HepG2 (cell line): Measurements from ENCODE around the gene DTWD2. TPM values are rescaled to one million over a fixed set of nuclear protein-coding genes. Genes with fewer than 3 reads are reported as not detected.

Experiments
- ATAC-seq: fragments of 200-7000 bp; cut with Tn5 transposase; 3 replicates; pipeline ENCODE4 v1.9.1; 2020; ENCODE audit warnings: mild to moderate bottlenecking, moderate library complexity
- BruUV-seq: library from RNA; stranded (reverse); fragments of 400-500 nt; replicated peaks from 2 replicates; lab custom pipeline; 2021; lab: Mats Ljungman, UMichigan
- CTCF ChIA-PET: fragments of 300-600 bp; formaldehyde crosslinking; extraction: SDS; loops from one replicate; lab custom pipeline; 2021; ENCODE audit warnings: low total read pairs, inconsistent platforms, low intra/inter-chr PET ratio; lab: Yijun Ruan, JAX
- POLR2A ChIA-PET: fragments of 350-600 bp; sonication (Branson Sonifier 250); formaldehyde crosslinking; loops from one replicate; lab custom pipeline; 2020; ENCODE audit warnings: antibody characterized with exemption, inconsistent platforms; lab: Yijun Ruan, JAX
- DNase-seq: peaks from one replicate; pipeline ENCODE4 v3.0.0-alpha.2; 2015; ENCODE audit warnings: low spot score
- FAIRE-seq: peaks from 3 replicates; lab custom pipeline; 2011; peaks lifted over from hg19 to GRCh38; lab: Jason Lieb, UNC
- H2AFZ ChIP-seq: one replicate; pipeline ENCODE4 v1.6.1; 2011; ENCODE audit warnings: low read length, inconsistent platforms
- H3K27ac ChIP-seq: fragments of 300-600 bp; 3 replicates; pipeline ENCODE4 v1.8.0; 2011; ENCODE audit warnings: mixed run types, mild to moderate bottlenecking, mixed read lengths, low read length, inconsistent platforms; ENCODE audit not compliant: insufficient read depth; ENCODE audit errors: extremely low read length
- H3K27me3 ChIP-seq, 2 experiments: fragments of 200-600 bp in 1 of 2; 2 replicates in 1 of 2; 3 replicates in 1 of 2; pipeline versions ENCODE4 v1.6.0 to v1.8.0; 2011; ENCODE audit warnings: low read length in 2 of 2, mild to moderate bottlenecking in 2 of 2, moderate library complexity in 2 of 2, inconsistent platforms in 1 of 2; ENCODE audit not compliant: insufficient read depth in 2 of 2, control insufficient read depth in 1 of 2
- H3K36me3 ChIP-seq, 2 experiments: fragments of 200-600 bp in 1 of 2; replicated peaks in 1 of 2; 2 replicates in 1 of 2; 3 replicates in 1 of 2; pipeline versions ENCODE4 v1.5.1 to v1.8.0; 2011; ENCODE audit warnings: low read length in 2 of 2, inconsistent platforms in 1 of 2; ENCODE audit not compliant: insufficient read depth in 2 of 2, control insufficient read depth in 1 of 2
- H3K4me1 ChIP-seq: 2 replicates; pipeline ENCODE4 v1.5.1; 2012; ENCODE audit warnings: low read length, inconsistent platforms; ENCODE audit not compliant: insufficient read depth
- H3K4me2 ChIP-seq: 2 replicates; pipeline ENCODE4 v1.6.0; 2011; ENCODE audit warnings: low read depth, low read length, inconsistent platforms
- H3K4me3 ChIP-seq, 3 experiments: fragments of 200-600 bp in 1 of 3; sonication (generic), shearing (Covaris generic) in 1 of 3; replicated peaks in 1 of 3; 2 replicates each; pipeline ENCODE4 v1.5.1; 2011 to 2016; ENCODE audit warnings: low read length in 3 of 3, inconsistent platforms in 2 of 3, low read depth in 2 of 3, mild to moderate bottlenecking in 2 of 3, control low read depth in 1 of 3, mixed read lengths in 1 of 3; ENCODE audit not compliant: insufficient read depth in 1 of 3
- H3K79me2 ChIP-seq: one replicate; pipeline ENCODE4 v1.6.1; 2011; ENCODE audit warnings: low read length, inconsistent platforms; ENCODE audit not compliant: insufficient read depth
- H3K9ac ChIP-seq: 2 replicates; pipeline ENCODE4 v1.6.0; 2011; ENCODE audit warnings: mild to moderate bottlenecking, low read depth, low read length, inconsistent platforms; ENCODE audit not compliant: insufficient read depth
- H3K9me3 ChIP-seq: 2 replicates; pipeline ENCODE4 v1.5.1; 2012; ENCODE audit warnings: mild to moderate bottlenecking, low read length
- H4K20me1 ChIP-seq: 2 replicates; pipeline ENCODE4 v1.6.0; 2011; ENCODE audit warnings: inconsistent platforms, mild to moderate bottlenecking, low read length, moderate library complexity; ENCODE audit not compliant: insufficient read depth
- ARID2 ChIP-seq: sonication (generic); formaldehyde crosslinking; IDR thresholded peaks from 2 replicates; pipeline ENCODE4 v1.8.1; 2022; ENCODE audit warnings: mild to moderate bottlenecking, missing genetic modification reagents, borderline replicate concordance
- BATF2 ChIP-seq: sonication (generic); formaldehyde crosslinking; IDR thresholded peaks from 2 replicates; pipeline ENCODE4 v1.8.0; 2022; ENCODE audit warnings: mild to moderate bottlenecking, missing genetic modification reagents, moderate library complexity
- HMGA1 ChIP-seq: sonication (generic); formaldehyde crosslinking; conservative IDR thresholded peaks from 2 replicates; pipeline ENCODE4 v1.4.0; 2020; ENCODE audit warnings: missing genetic modification reagents
- HMGXB4 ChIP-seq, 2 experiments: sonication (generic) in 1 of 2; formaldehyde crosslinking in 1 of 2; IDR thresholded peaks; 2 replicates each; pipeline versions ENCODE4 v1.4.0 to v1.6.1; 2018 to 2020; ENCODE audit warnings: missing genetic modification reagents in 2 of 2, borderline replicate concordance in 1 of 2, low read depth in 1 of 2, mild to moderate bottlenecking in 1 of 2, missing biosample characterization in 1 of 2
- MAZ ChIP-seq, 2 experiments: sonication (generic) in 1 of 2; formaldehyde crosslinking in 1 of 2; IDR thresholded peaks; 2 replicates each; pipeline versions ENCODE4 v1.5.0 to v1.6.1; 2012 to 2020; ENCODE audit warnings: low read depth in 2 of 2, mild to moderate bottlenecking in 2 of 2, borderline replicate concordance in 1 of 2, improper control_type of control experiment in 1 of 2, low read length in 1 of 2, missing genetic modification reagents in 1 of 2, moderate library complexity in 1 of 2
- NR0B2 ChIP-seq: sonication (generic); formaldehyde crosslinking; IDR thresholded peaks from 2 replicates; pipeline ENCODE4 v1.4.0; 2020; ENCODE audit warnings: mild to moderate bottlenecking, missing genetic modification reagents
- PAWR ChIP-seq: sonication (generic); formaldehyde crosslinking; IDR thresholded peaks from 2 replicates; pipeline ENCODE4 v1.4.0; 2020; ENCODE audit warnings: missing genetic modification reagents, mild to moderate bottlenecking, borderline replicate concordance
- PCBP2 ChIP-seq: fragments of 200-400 bp; formaldehyde crosslinking; optimal IDR thresholded peaks from 2 replicates; pipeline ENCODE3; 2018; ENCODE audit warnings: low read length, low read depth; ENCODE audit not compliant: poor library complexity, severe bottlenecking
- RBFOX2 ChIP-seq: fragments of 200-400 bp; formaldehyde crosslinking; IDR thresholded peaks from 2 replicates; pipeline ENCODE4 v1.6.1; 2017; ENCODE audit warnings: low read depth, mild to moderate bottlenecking, low read length
- SIN3B ChIP-seq: fragments of 150-350 bp; IDR thresholded peaks from 2 replicates; pipeline ENCODE4 v1.6.1; 2014; ENCODE audit warnings: low read length
- SIX4 ChIP-seq: sonication (generic); formaldehyde crosslinking; IDR thresholded peaks from 2 replicates; pipeline ENCODE4 v1.4.0; 2020; ENCODE audit warnings: missing genetic modification reagents
- ZFP62 ChIP-seq: sonication (generic); formaldehyde crosslinking; IDR thresholded peaks from 2 replicates; pipeline ENCODE4 v1.4.0; 2020; ENCODE audit warnings: missing genetic modification reagents
- ZMYM4 ChIP-seq: sonication (generic); formaldehyde crosslinking; IDR thresholded peaks from 2 replicates; pipeline ENCODE4 v1.8.1; 2023; ENCODE audit warnings: mild to moderate bottlenecking, missing genetic modification reagents
- ZNF230 ChIP-seq: sonication (generic); formaldehyde crosslinking; IDR thresholded peaks from 2 replicates; pipeline ENCODE4 v1.4.0; 2020; ENCODE audit warnings: mild to moderate bottlenecking, missing genetic modification reagents
- ZNF3 ChIP-seq: IDR thresholded peaks from 2 replicates; pipeline ENCODE4 v1.7.0; 2017; ENCODE audit warnings: inconsistent platforms
- WGBS: methylation state at CpG from one replicate; pipeline ENCODE4 v1.1.6; 2017; ENCODE audit warnings: low lambda C conversion rate; 5-methylcytosine and 5-hydroxymethylcytosine counted together
- in situ Hi-C: cut with HindIII; loops from 2 replicates; pipeline ENCODE4 v1.10.0; 2017; ENCODE audit warnings: low pct_unique_long_range_greater_than_20kb; ENCODE audit not compliant: extremely low pct_ligation_motif_present
- intact Hi-C: fragments of 100-400 bp; cut with micrococcal nuclease; formaldehyde crosslinking; loops from one replicate; pipeline ENCODE4 v1.10.0; 2022; ENCODE audit not compliant: unreplicated experiment
- polyA plus RNA-seq, 8 experiments: library from polyadenylated mRNA; depleted of rRNA in 3 of 8; stranded (reverse) in 7 of 8; unstranded in 1 of 8; fragments of >200 nt; fragmentation: Illumina TruSeq in 4 of 8; extraction: Trizol in 4 of 8; gene quantifications; 2 replicates each; pipeline versions ENCODE4 v1.2.1 to v1.2.3, GENCODE V29; 2011 to 2016; ENCODE audit warnings: low read depth in 4 of 8, missing spikeins in 1 of 8, mixed read lengths in 1 of 8; ENCODE audit not compliant: insufficient read depth in 1 of 8
- total RNA-seq, 5 experiments: library from RNA; depleted of rRNA; stranded (reverse); fragments of >200 nt; fragmentation: Illumina TruSeq; extraction: Trizol; gene quantifications; 2 replicates each; pipeline ENCODE4 v1.2.3, GENCODE V29; 2016; ENCODE audit warnings: low read depth in 1 of 5

The DTWD2 gene
- total and polyA plus RNA-seq, 2 of the 13 experiments (the other 11 are each of a cell fraction or from before 2014, with no cell fraction given), result 1.6 to 6.0 TPM

GRCh38 chr5:118793652-118794051, 194.7 kb downstream of the DTWD2 start (continued):
- TF ChIP-seq ZNF3 (CRISPR knock-in tag), result no peak

GRCh38 chr5:118793091-118793490, 195.3 kb downstream of the DTWD2 start:
- TF ChIP-seq NR0B2 (CRISPR knock-in tag) (no peak), HMGA1 (no peak), RBFOX2 (no peak), ZMYM4 (CRISPR knock-in tag) (no peak), HMGXB4 (CRISPR knock-in tag; IDR thresholded peaks at IDR 0.05; ENCODE audit: borderline replicate concordance in 1 of 2, low read depth in 1 of 2) (no peak), ZNF230 (CRISPR knock-in tag) (no peak), MAZ (IDR thresholded peaks at IDR 0.05; ENCODE audit: borderline replicate concordance, low read depth, low read length) (no peak), MAZ (CRISPR knock-in tag; IDR thresholded peaks at IDR 0.05; ENCODE audit: low read depth) (no peak), BATF2 (no peak), PCBP2 (no peak), SIN3B (no peak), SIX4 (CRISPR knock-in tag) (no peak), ZFP62 (no peak), ARID2 (CRISPR knock-in tag) (no peak), PAWR (CRISPR knock-in tag) (no peak)
- no peaks in the 10 kb centered on the region for H4K20me1 ChIP-seq
- ChIA-PET POLR2A (no interaction called here), CTCF (no interaction called here)
- H3K27me3 ChIP-seq, result no peaks in the 10 kb centered on the region; a peak in 1 of 5 replicates
- H3K36me3 ChIP-seq, result no peaks in the 10 kb centered on the region
- no peaks in the 10 kb centered on the region for H3K79me2 ChIP-seq
- 5% methylated on average over 3 of the region's 3 CpGs for WGBS
- in situ Hi-C loops (no loop called here), intact Hi-C loops (loop anchor here (2.0 to 10.0 kb wide), 3 partner anchors 164 to 1338 kb away; no protein-coding TSS in a partner anchor)
- no TSS peak for BruUV-seq
- no peak overlapping the region for H2AFZ ChIP-seq
- peak; percentile 28; the same call in 1 of the 3 replicates for ATAC-seq
- DNase-seq, result no peak
- H3K4me3 ChIP-seq, result no peak overlapping the region
- no peak overlapping the region for H3K9ac ChIP-seq
- H3K27ac ChIP-seq, result no peak overlapping the region
- no peak for FAIRE-seq
- H3K4me1 ChIP-seq, result no peaks in the 10 kb centered on the region
- no peak overlapping the region for H3K4me2 ChIP-seq
- H3K9me3 ChIP-seq, result no peaks in the 10 kb centered on the region
